ENCODE results near the gene ANKH.
"Not testable (repeated sequence)": the region's sequence is repeated elsewhere in the genome, so short reads cannot be mapped to it uniquely, and the experiment has no call there.

ANKH gene

DNA sequence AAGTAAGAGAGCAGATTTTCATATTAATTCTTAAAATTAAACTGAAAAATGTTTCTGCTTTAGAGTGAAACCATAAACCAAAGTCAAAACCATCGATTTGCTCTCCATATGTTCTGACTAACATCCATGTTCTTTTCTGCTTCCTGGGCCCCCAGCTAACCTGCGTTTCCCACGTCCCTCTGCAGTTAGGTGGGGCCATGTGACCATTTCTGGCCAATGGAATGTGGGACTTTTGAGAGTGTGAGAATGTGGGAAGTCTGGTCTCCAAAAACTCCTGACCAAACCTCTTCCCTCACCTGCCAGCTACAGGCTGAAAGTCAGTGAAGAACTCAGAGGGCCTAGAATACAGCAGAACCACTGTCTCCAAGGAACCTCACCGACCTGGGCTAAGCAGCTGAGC lies 44.9 kb downstream of the ANKH start:
- no peak for DNase-seq (ENCODE audit: low spot score)

DNA sequence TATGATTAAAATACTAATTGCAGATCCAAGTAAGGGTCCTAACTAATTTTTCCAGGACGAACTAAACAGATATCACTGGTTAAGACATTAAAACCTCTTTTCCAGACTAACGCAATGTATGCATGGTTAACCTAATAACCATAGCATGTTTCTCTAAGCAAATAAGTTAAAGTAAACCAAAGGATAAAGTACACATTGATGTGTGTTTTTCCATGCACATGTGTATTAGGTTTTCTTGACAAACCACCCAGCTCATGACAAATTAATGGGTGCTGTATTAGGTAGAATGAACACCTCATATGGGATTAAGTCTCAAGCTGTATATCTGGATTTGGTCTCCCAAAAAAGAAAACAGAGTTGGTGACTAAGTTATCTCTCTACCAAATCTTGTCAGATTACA lies 45.6 kb downstream of the ANKH start:
- DNase-seq (ENCODE audit: low spot score): no peak

DNA sequence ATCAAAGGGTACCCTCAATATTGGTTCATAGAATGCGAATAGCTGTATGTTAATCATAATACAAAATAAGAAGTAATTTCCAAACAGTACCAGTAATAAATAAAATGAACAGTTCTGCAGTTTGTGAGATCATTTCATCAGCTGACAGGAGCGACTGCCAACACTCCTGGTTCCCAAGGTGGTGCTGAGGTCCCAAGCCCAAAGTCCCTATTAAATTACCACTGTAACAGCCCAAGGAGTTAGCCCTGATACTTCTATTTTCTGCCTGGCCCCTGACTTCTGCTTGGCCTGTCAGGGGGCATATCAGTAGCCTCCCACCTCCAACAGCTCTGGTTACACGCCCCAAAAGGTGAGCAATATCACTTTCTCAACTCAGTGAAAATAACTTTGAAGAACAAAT lies 47.1 kb downstream of the ANKH start:
- DNase-seq (ENCODE audit: low spot score): no peak

DNA sequence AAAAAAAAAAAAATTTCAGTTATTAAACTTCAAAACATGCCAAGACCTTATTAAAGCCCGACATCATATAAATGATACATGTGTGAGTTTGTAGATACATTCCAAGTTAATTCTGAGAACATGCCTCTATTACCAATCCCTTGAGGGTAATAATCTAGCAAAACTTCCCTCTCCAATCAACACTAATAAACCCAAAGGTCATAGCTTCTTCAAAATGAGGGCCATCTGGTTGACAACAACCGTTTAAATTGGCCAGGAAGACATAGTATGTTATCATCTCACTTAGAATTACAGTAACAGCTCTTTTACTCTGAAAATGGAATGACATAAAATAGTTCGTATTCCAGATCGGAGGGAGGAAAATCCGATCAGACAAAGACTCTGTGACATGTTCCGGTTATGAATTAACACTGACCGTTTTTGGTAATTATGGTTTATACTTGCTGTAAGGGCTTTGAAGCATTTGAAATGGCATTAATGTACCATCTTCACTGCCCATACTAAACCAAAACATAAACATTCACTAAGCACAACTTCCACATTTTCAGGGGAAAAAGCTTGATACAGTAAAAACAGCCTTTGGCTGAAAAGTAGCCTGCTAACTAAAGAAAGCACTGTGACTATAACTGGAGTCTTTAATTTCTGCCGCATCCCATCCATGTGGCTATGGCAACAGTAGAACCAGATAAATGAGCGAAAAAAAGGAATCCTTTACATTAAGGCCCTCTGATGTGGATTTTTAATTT lies 50.3 kb downstream of the ANKH start:
- no peak for DNase-seq (ENCODE audit: low spot score)

DNA sequence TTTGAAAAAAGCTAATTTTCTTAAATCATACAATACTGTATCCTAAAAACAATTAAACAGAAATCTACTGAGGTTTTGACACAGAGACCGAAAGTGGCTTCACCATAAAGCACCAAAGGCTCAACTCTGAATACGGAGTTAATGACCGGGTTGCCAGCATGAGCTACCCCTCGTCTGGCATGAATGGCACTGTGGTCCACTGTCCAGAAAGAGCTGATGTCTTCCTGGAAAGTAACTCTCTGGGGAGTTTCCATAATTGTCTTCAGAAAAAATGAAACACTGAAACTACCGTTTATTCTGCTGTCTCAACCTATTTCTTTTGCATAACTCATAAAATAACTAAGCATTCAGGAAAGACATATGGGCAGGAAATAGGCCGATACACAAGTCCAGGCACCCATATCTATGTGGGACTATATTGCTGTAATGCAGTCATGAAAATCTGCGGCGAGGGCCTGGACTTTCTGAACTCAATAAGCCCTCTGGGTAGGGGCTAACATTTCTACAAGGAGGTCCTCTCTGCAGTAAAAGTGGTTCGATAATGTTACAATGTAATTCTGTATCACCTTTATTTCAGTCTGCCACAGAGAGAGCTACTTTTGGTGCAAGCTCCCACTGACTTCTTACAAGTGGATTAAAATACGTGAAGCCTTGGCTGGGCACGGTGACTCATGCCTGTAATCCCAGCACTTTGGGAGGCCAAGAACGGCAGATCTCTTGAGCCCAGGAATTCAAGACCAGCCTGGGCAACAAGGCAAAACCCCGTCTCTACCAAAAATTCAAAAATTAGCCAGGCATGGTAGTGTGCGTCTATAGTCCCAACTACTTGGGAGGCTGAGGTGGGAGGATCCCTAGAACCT lies 52.4 kb downstream of the ANKH start:
- no peak for DNase-seq (ENCODE audit: low spot score)

DNA sequence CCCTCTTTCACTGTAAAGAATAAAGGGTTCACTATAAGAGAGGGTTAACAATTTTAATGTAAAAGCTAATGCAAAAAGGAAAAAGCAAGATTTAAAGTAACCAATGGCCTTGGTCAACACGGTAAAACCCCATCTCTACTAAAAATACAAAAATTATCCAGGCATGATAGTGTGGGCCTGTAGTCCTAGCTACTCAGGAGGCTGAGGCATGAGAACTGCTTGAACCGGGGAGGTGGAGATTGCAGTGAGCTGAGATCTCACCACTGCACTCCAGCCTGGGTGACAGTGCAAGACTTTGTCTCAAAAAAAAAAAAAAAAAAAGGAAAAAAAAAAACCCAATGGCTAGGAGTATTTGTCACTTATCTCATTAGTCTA lies 53.8 kb downstream of the ANKH start:
- not testable (repeated sequence) for DNase-seq (ENCODE audit: low spot score)

DNA sequence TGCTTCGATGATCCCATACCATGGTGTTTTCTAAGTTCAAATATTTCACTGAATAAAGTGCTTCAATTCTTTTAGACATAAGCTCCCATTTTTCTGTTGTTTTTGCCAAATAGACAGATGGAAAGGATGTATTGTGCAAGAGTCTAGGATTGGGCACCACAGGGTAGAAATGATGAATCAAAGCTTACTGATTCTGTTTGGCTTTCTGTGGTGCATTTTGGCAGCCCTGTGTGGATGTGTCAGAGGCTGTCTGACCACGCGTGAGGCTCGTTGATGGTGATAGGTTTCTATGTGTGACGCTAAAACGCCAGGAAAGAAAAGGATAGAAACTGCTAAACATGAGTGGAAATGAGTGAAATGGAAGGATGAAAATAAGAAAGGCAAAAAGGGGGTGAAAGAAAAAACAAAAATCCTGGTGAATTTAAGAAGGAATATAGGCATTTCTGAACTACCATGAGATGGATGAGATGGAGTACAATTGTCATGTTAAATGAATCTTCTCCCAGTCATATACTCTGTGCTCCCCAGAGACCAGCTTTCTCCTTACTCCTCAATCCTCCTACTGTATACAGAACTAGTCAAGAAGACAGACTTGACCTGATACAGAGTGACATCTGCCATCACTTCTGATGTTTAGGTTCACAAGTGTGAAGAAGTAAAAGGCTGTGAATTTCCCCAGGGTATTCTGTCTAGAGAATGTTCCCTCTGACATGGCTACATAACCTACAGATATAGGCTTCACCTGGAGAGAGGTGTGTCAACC lies 54.4 kb downstream of the ANKH start:
- no peak for DNase-seq (ENCODE audit: low spot score)

DNA sequence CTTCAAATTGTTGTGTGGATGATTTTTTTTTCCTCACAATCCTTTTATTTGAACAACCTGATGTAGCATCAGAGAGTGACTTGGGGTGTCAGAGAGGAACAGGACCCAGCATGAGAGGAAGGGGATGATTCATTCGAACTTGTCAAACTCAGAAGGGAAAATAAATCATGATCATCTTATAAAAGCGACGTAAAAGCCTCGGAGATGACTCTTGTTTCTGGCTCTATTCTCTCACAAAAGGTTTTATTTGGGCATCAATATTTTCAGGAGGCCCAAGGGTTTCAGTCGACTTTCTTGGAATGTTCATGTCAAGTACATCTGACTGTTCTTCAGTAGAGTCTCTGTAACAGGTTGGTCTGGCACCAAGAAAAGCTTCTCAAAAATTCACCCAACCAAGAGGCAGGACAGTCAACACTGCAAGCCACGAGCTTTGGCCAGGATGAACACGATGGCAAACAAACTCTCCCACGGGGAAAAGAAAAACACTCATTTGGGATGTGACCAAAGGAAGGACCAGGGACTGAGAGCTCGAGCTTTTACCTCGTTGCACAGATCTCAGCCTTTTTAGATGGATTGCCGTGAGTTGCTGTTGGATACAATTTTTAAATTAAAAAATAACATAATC lies 55.1 kb downstream of the ANKH start:
- no peak for DNase-seq (ENCODE audit: low spot score)

DNA sequence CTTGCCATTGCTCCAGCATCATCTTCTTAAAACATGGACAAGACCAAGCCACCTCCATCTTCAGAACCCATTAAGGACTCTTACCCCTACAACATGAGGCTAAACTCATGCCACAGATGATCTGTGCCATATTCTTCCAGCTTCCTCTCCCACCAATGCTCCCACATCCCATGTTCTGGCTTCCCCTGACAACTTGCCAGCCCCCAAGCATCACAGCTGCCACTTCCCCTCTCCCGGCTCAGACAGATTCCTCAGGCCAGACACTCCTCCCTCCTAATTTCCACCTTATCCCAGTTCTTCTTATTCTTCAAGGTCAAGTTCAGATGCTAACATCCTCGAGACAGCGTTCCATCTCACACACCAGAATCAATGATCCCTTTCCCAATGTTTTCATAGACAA lies 57.8 kb downstream of the ANKH start:
- DNase-seq (ENCODE audit: low spot score): no peak

DNA sequence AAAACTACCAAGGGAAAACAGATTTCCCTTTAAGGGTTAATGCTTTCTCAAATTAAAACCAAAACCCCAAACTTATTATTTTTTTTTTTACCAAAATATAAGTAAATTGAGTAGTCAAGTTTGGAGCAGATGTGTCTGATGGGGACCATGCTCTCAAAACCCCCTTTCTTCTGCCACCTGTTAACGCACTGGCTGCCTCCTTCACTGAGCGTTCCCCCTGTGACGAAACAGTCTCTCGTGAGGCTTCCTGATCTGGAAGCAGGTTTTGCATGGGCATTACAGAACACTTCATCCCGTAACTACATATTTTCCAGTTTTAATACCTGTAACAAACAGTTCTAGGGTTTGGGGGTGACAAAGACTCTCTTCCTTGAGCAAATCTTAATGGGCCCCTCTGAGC lies 59.4 kb downstream of the ANKH start:
- DNase-seq (ENCODE audit: low spot score): no peak

DNA sequence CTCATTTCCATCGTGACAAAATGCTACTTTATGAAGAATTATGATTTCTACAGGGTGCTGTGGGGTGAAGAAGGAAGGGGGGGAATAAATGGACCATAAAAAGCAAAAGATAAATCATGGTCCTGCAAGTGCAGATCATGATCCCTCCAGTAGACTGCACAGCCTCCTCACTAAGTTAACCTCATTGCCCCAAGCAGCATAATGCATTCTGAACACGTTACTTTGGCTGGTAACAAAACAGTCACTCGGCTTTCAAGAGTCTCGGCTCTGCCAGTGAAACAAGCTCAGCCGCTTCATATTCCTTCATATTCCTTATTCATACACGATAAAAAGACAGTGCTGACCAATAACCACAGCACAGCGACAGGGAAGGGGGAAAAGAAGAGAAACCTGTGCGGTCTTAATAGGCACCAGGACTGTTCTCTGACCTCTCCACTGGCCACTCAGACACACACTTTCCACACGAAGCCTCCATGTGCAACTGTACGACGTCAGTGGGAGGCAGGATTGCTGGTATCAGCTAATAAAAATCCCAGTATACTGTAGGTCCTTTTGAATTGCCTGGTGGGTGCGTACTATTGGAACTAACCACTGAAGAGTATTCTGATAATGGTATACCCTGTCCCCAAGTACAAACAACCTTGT lies 60.5 kb downstream of the ANKH start:
- peak; percentile 78 for DNase-seq (ENCODE audit: low spot score)

DNA sequence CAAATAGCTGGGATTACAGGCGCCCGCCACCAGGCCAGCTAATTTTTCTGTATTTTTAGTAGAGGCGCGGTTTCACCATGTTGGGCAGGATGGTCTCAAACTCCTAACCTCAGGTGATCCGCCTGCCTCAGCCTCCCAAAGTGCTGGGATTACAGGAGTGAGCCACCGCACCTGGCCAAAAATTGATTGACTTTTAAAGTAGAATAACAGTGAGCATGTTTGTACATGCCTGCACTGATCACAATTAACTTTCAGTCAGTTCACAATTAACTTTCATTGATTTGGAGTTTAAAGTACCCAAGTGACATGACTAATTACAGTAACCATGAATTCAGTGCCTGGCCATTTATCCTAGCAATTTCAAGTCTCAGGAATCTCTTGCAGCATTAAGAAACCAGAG lies 61.3 kb downstream of the ANKH start:
- DNase-seq (ENCODE audit: low spot score): no peak

DNA sequence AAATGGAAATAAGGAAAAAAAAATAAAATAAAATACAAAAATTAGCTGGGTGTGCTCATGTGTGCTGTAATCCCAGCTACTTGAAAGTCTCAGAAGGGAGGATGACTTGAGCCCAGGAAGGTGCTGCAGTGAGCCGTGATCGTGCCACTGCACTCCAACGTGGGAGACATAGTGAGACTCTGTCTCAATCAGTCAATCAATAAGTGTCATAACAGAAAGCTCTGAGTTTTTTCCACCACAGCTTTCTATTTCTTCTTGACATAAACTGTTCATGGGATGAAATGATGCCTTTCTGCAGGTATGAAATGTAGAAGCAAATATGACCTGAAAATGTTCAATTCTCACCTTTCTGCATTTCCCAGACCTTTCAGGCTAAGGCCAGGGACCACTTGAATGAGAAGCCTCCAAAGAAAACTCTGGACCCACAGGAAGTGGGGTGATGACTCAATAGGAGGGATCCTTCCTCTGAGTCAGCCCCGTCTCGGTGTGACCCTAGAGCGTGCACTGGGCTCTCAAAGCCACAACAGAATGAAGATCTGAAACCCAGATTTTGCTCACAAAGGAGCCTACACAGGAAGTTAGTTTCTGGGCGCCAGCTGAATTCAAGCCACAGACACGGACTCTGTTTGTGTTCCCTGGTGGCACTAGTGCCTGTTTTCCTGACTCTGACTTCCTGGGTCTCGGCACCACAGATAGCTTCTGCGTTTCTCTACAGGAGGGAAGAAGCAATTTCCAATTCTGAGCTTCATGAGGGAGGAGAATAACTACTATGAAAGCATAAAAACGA lies 62.0 kb downstream of the ANKH start:
- DNase-seq (ENCODE audit: low spot score): peak; percentile 81

DNA sequence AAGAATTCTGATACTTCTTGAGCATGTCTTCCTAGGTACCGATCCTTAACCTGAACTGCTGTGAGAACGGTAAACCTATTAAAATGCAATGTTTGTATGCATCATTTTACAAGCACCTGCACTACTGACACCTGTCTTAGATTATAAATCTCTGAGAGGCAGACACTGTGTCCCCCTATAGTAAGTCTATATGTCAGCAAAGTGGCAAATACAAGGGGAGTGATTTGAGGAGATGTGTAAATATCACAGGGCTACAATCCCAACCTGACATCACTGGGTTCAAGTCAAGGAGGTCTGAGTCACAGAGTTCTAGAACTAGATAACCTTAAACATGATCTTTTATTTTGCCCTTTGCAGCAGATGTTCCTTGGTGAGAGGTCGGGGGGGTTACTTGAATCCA lies 64.1 kb downstream of the ANKH start:
- no peak for DNase-seq (ENCODE audit: low spot score)

DNA sequence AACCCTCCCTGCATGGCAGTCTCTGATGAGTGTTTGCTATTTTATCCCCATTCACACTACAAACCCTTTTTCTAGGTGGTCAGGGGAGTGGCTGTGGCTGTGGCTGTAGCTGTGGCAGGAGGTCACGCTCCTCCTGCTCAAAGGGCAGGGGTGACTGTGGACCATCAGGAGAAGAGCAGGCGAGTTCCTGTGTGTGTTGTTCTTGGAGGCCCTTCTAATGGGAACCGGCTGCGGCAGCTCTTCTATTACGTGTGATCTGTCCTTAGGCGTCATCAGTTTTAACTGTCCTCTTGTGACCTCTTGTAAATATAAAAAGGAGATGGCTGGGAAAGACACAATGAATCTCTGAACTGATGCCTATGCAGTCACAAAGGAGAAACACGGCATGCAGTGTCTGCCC lies 65.1 kb downstream of the ANKH start:
- DNase-seq (ENCODE audit: low spot score): no peak

DNA sequence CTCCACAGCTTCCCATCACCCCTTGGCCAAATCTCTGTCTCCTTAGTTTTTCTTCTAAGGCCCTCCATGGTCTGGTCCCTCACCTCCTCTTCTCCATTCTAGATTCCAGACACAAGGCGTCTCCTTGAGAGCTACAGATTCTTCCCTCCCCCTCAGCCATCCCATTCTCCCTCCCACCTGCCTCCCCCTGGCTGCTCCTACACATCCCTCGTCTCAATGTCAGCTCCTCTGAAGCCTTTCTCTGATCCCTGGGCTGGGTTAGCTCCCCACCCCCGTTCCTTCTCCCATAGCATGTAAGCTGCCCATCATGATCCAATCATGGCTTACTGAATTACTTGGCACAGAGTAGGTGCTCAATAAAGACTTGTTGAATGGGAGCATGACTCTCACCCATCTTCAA lies 69.0 kb downstream of the ANKH start:
- no peak for DNase-seq (ENCODE audit: low spot score)

DNA sequence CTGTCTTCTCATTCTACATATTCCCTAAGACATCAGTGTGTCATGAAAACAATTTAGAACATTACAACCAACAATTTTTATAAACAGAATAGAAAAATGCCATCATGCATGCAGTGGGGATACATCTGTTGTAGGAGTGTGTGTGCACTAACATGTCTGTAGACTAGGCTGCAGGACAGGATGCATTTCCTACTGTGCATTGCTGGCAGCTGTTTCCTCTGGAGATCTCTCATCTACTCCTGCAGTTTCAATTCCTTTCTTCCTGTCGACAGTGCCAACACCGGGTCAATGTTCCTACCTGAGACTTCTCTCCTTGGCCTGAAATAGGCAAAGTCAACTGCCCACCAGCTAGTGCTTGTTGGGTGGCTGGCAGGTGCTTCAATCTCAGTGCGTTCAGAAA lies 69.8 kb downstream of the ANKH start:
- DNase-seq (ENCODE audit: low spot score): no peak

DNA sequence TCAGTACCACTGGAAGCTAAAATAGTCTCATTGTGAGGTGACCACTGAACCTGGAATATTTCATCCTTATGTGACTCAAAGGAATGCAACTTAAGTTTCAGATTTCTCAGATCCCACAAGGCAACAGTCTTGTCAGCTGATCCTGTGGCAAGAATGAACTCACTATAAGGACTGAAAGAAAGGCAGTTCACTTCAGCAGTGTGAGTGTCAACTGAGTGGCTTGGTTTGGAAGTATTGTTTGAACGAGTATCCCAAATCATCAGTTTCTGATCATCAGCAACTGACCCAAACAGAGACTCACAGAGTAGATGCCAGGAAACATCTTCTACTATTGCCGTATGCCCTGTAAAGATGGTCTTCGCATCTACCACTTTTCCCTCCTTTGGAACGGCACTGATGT lies 74.2 kb downstream of the ANKH start:
- DNase-seq (ENCODE audit: low spot score): not testable (repeated sequence)

DNA sequence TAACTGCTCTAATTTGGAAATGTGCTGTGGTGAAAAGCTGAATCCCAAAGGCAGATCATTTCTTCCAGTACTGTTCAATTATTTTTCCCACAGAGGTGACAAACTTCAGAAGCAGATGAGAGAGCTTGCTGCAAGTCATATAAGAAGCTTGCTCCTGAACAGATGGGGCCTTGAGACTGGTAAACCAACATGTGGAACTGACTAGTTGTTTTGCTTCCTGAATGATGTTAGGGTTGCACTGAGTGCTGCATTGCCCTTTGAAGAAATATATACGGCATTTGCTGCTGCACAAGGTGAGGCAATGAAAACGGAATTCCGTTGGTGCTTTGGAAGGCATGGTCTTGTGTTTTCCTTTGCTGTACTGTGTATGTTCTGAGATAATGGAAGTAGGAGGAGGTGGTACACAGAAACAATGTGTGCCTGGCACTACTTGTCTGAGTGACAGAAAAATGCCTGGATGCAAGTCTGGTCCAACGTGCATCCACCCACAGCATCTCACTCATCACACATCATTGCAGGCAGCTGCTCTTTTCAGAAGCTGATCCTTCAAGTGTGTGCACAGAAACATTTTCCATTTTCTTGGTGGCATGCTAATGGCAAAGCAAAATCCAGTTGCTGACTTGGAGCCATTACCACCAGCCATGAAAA lies 76.9 kb downstream of the ANKH start:
- DNase-seq (ENCODE audit: low spot score): peak; percentile 53

DNA sequence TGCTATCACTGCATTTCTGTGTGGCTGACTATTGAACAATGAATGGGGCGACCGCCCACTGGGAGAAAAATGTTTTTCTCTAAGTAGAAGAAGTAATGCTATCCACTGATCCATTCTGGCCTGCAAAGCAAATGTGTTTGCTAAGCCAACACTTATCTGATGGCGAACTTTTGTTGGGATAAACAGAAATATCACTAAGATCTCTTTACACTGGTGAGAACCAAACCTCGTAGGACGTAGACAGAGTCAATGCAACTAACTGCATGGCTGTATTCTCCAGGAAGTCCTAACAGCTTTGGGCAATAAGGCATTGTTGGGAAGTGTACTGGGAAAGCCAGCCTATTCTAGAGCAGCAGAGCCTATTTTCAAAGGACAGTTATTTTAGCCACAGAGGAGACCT lies 77.7 kb downstream of the ANKH start:
- DNase-seq (ENCODE audit: low spot score): no peak

DNA sequence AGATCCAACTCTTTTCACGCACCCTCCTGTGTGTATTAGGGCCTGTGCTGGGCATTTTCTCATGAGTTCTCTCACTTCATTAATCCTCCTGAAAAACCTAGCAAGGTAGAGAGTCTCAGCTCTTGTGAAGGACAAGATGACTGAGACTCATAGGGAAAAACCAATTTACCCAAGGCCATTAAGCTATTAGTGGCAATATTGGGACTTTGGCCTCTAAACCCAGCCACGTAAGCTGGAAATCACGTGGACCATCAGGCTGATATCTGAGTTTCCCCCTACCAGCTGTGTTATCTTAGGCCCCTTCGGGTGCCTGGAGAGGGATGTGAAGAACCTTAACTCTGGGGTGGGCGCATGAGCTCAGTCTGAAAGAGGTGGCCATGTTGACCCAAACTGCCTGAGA lies 80.7 kb downstream of the ANKH start:
- DNase-seq (ENCODE audit: low spot score): no peak
